Measurements from ENCODE around the gene CTBP1.

DNA sequence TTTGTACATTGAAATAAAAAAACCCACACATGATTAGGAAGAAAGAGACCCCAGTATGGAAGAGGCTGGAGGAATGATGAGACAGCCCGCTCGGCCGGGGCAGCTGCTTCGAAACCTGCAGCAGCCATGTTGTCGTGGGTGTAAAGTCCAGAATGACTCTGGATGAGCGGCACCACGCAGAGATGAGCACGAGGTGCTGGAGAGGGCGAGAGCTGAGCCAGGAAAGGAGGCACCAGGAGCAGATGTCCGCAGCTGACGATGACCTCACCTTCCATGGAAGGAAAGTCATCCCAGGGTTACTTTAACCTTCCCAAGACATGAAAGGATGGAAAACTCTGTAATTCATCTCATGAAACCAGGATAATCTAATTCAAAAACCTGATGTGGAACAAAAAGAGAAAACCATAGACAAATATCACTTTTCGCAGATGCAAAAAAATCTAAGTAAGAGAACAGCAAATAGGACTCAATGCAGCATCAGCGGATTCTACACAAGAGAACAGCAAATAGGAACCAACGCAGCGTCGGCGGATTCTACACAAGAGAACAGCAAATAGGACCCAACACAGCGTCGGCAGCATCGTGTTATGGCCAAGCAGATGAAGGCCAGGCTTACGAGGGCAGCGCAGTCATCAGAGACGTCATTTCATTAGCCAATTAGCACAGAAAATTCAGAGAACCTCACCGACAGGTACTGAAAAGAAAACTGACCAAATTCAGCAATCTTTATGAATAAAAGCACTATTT, 50.7 kb downstream of the CTBP1 start:
- TF ChIP-seq, protein P1, sequence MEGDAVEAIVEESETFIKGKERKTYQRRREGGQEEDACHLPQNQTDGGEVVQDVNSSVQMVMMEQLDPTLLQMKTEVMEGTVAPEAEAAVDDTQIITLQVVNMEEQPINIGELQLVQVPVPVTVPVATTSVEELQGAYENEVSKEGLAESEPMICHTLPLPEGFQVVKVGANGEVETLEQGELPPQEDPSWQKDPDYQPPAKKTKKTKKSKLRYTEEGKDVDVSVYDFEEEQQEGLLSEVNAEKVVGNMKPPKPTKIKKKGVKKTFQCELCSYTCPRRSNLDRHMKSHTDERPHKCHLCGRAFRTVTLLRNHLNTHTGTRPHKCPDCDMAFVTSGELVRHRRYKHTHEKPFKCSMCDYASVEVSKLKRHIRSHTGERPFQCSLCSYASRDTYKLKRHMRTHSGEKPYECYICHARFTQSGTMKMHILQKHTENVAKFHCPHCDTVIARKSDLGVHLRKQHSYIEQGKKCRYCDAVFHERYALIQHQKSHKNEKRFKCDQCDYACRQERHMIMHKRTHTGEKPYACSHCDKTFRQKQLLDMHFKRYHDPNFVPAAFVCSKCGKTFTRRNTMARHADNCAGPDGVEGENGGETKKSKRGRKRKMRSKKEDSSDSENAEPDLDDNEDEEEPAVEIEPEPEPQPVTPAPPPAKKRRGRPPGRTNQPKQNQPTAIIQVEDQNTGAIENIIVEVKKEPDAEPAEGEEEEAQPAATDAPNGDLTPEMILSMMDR (IDR thresholded peaks at IDR 0.05) = no peak
- TF ChIP-seq EP300 (IDR thresholded peaks at IDR 0.05) (no peak), POLR2A (IDR thresholded peaks at IDR 0.05) (no peak), POLR2AphosphoS5 (IDR thresholded peaks at IDR 0.05) (no peak)
